ENCODE data around the gene HOXA10. TPM values are rescaled to one million over a fixed set of nuclear protein-coding genes. Genes with fewer than 3 reads are reported as not detected.

Gene HOXA10
- total RNA-seq, 1 donor from 2014 or later, result not detected

DNA sequence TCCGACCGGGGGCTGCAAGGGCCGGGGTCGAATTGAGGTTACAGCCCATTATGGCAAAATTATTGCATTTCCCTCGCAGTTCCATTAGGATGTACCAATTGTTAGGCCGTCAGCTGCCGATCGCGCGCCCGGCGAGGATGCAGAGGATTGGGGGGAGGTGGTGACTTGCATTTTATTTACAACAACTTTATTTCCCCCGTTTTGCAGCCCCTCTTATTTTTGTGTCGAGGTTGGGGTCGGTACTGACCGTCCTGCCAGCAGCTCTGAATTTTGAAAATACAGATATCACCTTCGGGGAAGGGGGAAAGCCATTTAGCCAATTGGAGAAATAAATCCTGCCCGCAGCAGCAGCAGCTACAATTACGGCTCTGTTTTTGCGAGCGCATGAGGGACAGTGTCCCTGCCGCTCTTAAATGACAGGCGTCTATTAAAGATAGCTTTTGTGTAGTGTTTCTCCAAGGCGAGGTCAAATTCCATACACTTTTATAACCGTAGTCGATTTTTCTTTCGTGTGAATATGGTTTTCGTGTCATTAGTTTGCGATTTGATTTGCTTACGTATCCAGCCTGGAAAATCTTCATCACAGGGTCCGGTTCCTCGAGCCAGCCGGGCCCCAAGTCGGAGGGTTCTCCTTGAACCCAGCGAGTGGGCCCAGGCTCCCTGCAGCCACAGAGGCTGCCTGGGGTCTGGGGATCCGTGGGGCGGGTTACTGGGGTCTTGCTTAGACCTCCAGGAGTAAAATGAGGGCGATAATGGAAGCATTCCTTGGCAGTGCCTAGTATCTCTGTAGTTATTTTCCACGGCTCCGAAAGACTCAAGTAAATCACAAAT lies 30.0 kb downstream of the HOXA10 start:
- no peak for DNase-seq

DNA sequence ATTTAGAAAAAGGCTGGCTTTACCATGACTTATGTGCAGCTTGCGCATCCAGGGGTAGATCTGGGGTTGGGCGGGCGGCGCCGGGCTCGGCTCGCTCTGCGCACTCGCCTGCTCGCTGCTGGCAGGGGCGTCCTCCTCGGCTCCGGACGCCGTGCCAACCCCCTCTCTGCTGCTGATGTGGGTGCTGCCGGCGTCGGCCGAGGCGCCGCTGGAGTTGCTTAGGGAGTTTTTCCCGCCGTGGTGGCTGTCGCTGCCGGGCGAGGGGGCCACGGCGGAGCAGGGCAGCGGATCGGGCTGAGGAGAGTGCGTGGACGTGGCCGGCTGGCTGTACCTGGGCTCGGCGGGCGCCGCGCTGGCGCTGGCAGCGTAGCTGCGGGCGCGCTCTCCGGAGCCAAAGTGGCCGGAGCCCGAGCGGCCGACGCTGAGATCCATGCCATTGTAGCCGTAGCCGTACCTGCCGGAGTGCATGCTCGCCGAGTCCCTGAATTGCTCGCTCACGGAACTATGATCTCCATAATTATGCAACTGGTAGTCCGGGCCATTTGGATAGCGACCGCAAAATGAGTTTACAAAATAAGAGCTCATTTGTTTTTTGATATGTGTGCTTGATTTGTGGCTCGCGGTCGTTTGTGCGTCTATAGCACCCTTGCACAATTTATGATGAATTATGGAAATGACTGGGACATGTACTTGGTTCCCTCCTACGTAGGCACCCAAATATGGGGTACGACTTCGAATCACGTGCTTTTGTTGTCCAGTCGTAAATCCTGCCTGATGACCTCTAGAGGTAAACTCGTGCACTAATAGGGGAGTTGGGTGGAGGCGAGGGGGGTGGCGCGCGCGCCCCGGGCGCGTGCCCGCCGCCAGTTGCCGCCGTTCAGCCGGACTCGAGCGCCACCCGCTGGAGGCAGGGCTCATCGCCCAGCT lies 30.8 kb downstream of the HOXA10 start, which contains the start of gene HOXA5:
TSS of gene HOXA5 (minus strand) at position 659 of the 927 bp plus-strand sequence. CDS start at position 585, 74 bp downstream.
- DNase-seq, result no peak

DNA sequence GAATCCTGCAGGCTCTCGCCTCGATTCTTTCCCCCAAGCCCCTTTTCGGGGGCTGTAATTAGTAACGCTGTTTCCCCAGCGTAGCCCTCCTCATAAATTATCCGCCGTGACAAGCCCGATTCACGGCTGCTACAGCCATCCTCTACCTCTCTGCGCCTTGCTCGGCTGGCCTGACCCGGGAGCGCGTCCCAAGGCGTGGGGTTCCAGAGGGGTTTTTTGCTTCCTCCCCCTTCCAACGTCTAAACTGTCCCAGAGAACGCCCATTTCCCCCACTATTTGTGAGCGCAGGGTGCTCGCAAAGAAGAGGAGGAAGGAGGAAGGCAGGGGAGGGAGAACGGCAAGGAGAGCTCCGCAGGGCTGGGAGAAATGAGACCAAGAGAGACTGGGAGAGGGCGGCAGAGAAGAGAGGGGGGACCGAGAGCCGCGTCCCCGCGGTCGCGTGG lies 31.5 kb downstream of the HOXA10 start:
- no peak for DNase-seq

- DNase-seq, result no peak
These were observed 32.1 kb downstream of the HOXA10 start for GRCh38 chr7:27141923-27142579.

DNA sequence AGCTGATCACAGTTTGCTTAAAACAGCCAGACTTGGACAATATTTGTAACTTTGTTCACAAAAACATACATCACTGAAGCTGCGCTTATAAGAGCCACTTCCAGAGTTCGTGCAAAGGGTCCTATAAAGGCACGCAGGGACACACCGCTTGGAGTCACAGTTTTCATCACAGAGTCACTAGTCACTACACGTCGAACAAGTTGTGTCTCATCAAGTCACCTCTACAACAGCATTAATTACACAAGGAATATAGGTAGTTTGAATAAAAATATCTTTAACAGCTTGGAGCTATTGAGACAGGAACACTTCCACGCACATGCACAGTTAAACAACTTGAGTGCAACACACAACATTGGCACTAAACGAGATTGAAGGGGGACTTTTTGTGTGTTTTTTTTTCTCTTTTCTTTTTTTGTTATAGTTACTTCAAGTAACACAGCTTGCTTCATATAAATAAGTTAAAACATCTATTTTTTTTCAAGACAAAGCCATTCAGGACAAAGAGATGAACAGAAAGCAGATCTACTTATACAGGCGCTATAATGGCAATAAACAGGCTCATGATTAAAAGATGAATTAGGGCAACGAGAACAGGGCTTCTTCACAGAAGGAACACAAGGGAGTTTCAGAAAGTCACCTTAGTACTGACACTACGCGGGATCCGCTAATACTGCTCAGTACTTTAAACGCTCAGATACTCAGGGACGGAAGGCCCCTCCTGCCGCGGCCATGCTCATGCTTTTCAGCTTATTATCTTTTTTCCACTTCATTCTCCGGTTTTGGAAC lies 32.8 kb downstream of the HOXA10 start:
- no peak for DNase-seq

- no peak for DNase-seq
These were observed 33.8 kb downstream of the HOXA10 start for GRCh38 chr7:27140126-27140857.

DNA sequence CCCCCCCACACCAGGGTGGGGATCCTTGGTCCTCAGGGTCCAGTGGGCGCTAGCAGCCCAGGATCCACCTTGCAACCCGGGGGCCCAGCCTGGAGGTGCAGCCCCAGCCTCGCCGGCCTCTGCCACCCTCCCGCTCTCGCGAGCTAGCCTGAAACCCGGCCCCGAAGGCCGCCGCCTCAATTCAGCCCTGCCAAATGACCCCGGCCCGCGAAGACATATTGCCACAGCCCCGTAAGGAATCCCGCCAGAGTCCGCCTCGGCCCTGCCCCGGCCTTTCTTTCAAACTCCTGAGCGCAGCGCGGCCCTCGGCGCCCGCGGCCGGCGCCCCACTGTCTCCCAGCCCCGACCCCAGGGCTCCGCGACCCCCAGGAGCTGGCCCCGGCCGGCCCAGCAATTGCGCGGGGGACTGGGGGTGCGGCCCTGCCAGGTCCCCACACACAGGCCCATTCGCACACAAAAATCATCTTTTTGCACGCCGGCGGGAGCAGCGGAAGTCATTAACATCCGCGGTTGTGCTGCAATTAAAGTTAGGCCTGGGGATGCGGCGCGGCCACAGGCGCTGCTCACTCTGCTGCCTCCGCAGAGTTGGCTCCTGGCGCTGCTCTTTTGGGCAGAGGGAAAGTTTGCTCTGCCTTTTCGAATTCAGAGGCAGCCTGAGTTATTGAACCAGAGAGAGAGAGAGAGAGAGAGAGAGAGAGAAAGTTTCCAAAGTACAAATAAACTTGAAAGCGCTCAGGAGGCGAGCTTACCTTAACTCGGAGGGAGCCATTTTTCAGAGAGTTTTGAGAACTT lies 34.6 kb downstream of the HOXA10 start:
- DNase-seq, result no peak

- DNase-seq, result no peak
These were observed 35.2 kb downstream of the HOXA10 start for GRCh38 chr7:27138985-27139333.

DNA sequence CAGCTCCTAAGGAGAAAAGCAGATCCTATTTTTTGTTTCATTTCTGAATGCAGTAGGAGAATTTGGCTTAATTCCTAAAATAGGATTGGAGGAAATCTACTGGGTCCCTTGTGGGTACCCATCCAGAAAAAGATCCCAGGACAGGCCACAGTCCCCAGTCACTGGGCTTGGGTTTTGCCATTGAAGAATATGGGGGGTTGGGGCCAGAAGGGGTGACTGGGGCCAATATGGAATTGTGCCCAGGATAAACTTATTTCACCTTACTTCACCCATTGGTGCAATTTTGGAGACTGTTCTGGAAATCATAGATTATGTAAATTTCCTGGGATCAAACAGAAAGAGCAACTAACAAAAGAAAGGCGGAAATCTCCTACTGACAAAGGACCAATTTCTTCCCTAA lies 35.6 kb downstream of the HOXA10 start:
- DNase-seq, result no peak

DNA sequence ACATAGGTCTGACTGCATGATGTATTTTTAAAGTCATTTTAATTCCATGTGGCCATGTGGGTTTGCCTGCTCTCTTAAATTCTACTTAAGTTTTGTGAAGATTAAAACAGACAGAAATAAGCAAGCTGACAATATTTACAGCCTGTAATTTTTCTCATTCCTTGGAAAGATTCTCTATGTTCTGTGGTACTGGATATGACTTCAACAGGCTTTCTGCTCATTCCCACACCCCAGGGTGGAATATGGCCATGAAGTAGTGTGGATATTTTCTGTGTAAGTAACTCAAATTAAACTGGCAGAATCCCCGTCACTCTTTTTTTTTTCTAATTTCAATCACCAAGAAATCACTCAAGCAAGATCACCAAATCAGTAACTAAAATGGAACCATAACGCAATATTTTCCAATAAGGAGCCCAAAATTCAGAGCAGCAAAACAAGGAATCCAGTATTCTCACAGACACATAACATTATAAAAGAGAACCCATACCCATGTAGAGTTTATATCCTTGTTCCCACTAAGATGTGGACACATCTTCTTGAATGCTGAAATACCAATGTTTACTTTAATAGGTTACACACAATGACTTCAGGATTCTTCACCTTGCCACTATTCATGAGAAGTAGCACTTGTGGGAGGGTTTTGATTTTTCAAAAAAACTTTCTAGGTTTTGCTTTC lies 36.3 kb downstream of the HOXA10 start:
- DNase-seq, result no peak

GRCh38 chr7:27134392-27134791 lies 39.7 kb downstream of the HOXA10 start:
- DNase-seq, result no peak

GRCh38 chr7:27133409-27134231 lies 40.5 kb downstream of the HOXA10 start:
- no peak for DNase-seq

DNA sequence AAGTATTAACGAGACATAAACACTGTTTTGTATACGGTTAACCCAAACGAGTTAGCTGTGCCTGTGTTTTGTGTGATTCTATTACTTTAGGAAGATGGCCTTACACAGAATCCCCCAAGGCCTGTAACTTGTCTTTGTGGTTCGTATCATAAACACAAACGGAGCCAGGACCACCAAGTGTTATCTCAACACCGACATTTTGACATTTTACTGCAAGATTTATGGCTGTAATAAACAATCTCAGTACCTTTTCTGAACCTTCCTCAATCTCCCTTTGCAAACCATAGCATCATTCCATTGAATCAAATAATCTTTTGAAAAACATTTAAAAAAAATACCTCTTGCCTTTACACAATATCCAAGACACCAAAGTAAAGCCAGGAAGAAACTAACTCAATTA lies 41.1 kb downstream of the HOXA10 start:
- no peak for DNase-seq

- DNase-seq, result no peak
These were observed 41.9 kb downstream of the HOXA10 start for GRCh38 chr7:27132214-27132613.

GRCh38 chr7:27131390-27131819 lies 42.7 kb downstream of the HOXA10 start:
- DNase-seq, result no peak

DNA sequence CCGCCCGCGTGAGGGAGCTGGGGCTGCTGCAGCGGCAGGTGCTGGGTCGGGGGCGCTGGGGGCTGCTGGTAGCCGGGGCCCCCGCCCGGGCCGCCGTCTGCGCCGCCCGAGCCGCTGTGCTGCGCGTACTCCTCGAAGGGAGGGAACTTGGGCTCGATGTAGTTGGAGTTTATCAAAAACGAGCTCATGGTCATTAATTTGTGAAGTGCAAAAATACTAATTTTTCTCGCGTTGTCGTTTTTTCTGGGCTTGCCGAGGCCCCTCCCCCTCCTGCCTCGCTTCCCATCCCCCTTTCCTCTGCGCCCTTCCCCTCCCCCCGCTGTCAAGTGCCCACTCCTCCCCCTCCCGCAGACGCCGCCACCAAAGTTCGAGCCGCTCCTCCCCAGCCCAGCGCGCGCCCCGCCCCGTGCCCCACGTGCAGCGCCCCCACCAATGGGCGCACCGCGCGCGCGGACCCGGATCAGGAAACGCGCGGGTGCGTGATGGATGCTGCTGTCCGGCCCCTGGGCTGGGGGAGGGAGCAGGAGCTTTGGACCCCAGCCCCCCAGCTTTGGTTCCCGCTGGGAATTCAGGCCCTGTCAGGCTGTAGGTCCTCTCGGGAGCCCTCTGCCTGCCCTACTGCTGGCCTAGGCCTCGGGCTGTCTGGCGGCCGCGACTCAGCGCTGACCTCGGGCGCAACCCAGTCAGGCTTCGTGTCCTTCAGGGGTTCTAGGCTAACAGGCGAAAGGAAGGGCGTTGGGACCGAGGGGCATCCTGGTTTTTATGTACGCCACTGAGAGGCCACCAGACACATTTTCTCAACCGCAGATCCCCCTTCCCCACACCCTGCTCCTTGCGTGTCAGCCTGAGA lies 43.4 kb downstream of the HOXA10 start, which contains the start of gene HOXA4:
TSS of gene HOXA4 (minus strand) at position 218 of the 850 bp plus-strand sequence. CDS start at position 194, 24 bp downstream.
- DNase-seq, result no peak

GRCh38 chr7:27129729-27130539 lies 44.2 kb downstream of the HOXA10 start:
- DNase-seq, result no peak

All from occipital lobe (tissue), 2 donors.